ENCODE data around the gene FBXL17.

GRCh38 chr5:108081707-108082106, 300.2 kb downstream of the FBXL17 start:
- TF ChIP-seq CTCF (conservative IDR thresholded peaks at IDR 0.05; ENCODE audit: low read depth, low read length) (no peak), MXI1 (IDR thresholded peaks at IDR 0.05; ENCODE audit: borderline replicate concordance, low read depth, low read length) (no peak), POLR2A (IDR thresholded peaks at IDR 0.05; ENCODE audit: low read depth, low read length) (no peak), FOS (IDR thresholded peaks at IDR 0.05; ENCODE audit: low read depth, low read length) (no peak), MAFK (IDR thresholded peaks at IDR 0.05; ENCODE audit: low read depth, low read length) (peak; percentile 94)

Measured in IMR-90 (cell line).